T-cell (primary cell): ENCODE results near the gene WDR70. TPM values are rescaled to one million over a fixed set of nuclear protein-coding genes. Genes with fewer than 3 reads are reported as not detected.

ENCODE experiments used
- ATAC-seq, 4 experiments: fragments of 200-7000 bp in 3 of 4; fragments of 150-1000 bp in 1 of 4; cut with Tn5 transposase; replicated peaks in 1 of 4; 1 replicate in 3 of 4; 2 replicates in 1 of 4; pipeline ENCODE4 v1.10.0; 2021; ENCODE audit warnings: moderate library complexity in 3 of 4, mild to moderate bottlenecking in 2 of 4, moderate number of reproducible peaks in 1 of 4
- CTCF ChIA-PET, 2 donors: fragments of 300-600 bp; sonication (Branson Sonifier 250); formaldehyde crosslinking; loops; one replicate each; lab custom pipeline; 2022; ENCODE audit warnings: antibody characterized with exemption in 2 of 2; lab: Charles Lee
- POLR2A ChIA-PET, 2 donors: fragments of 300-600 bp; sonication (Branson Sonifier 250); formaldehyde crosslinking; loops; one replicate each; lab custom pipeline; 2022; ENCODE audit warnings: antibody characterized with exemption in 2 of 2; lab: Charles Lee
- DNase-seq, 35 experiments: peaks; one replicate each; pipeline versions ENCODE4 v3.0.0 to v3.0.0-alpha.2; 2013 to 2023
- H3K27ac ChIP-seq: one replicate; pipeline ENCODE4 v1.5.1; 2013; ENCODE audit warnings: low read length
- H3K27me3 ChIP-seq, 2 experiments: replicated peaks in 1 of 2; 1 replicate in 1 of 2; 2 replicates in 1 of 2; pipeline versions ENCODE4 v1.6.1 to v1.7.0; 2013; ENCODE audit warnings: low read length in 1 of 2, mixed read lengths in 1 of 2; ENCODE audit not compliant: control insufficient read depth in 2 of 2, insufficient read depth in 2 of 2; ENCODE audit errors: extremely low read depth in 1 of 2
- H3K36me3 ChIP-seq, 2 donors: 1 replicate in 1 of 2; 2 replicates in 1 of 2; pipeline versions ENCODE4 v1.6.1 to v1.7.0; 2013; ENCODE audit warnings: low read length in 1 of 2; ENCODE audit not compliant: control insufficient read depth in 2 of 2, insufficient read depth in 1 of 2; ENCODE audit errors: extremely low read depth in 1 of 2
- H3K4me1 ChIP-seq, 2 experiments: 1 replicate in 1 of 2; 2 replicates in 1 of 2; pipeline versions ENCODE4 v1.6.1 to v1.7.0; 2013; ENCODE audit warnings: low read length in 2 of 2, mixed read lengths in 1 of 2; ENCODE audit not compliant: insufficient read depth in 2 of 2, control insufficient read depth in 1 of 2; ENCODE audit errors: extremely low read depth in 1 of 2
- H3K4me3 ChIP-seq, 2 donors: 1 replicate in 1 of 2; 2 replicates in 1 of 2; pipeline versions ENCODE4 v1.5.1 to v1.7.0; 2013; ENCODE audit warnings: mild to moderate bottlenecking in 2 of 2, low read length in 1 of 2, moderate library complexity in 1 of 2; ENCODE audit not compliant: control insufficient read depth in 1 of 2; ENCODE audit errors: extremely low read depth in 1 of 2
- H3K9me3 ChIP-seq: 2 replicates; pipeline ENCODE4 v1.7.0; 2013
- H3K27ac Mint-ChIP-seq, 2 donors: one replicate each; pipeline ENCODE4 v1.8.0; 2020 to 2021; ENCODE audit warnings: mild to moderate bottlenecking in 2 of 2, mixed read lengths in 2 of 2
- H3K27me3 Mint-ChIP-seq, 2 donors: one replicate each; pipeline ENCODE4 v1.8.0; 2021 to 2022; ENCODE audit warnings: mixed read lengths in 2 of 2
- H3K36me3 Mint-ChIP-seq: one replicate; pipeline ENCODE4 v1.8.0; 2021; ENCODE audit warnings: mixed read lengths
- H3K4me1 Mint-ChIP-seq, 3 donors: one replicate each; pipeline ENCODE4 v1.8.0; 2020 to 2022; ENCODE audit warnings: mixed read lengths in 3 of 3, mild to moderate bottlenecking in 1 of 3
- H3K4me3 Mint-ChIP-seq, 3 donors: one replicate each; pipeline ENCODE4 v1.8.0; 2020 to 2022; ENCODE audit warnings: mild to moderate bottlenecking in 3 of 3, mixed read lengths in 3 of 3, moderate library complexity in 3 of 3
- H3K9me3 Mint-ChIP-seq, 3 donors: one replicate each; pipeline ENCODE4 v1.8.0; 2020 to 2022; ENCODE audit warnings: mixed read lengths in 3 of 3
- WGBS: methylation state at CpG from one replicate; pipeline ENCODE4 v1.1.5; 2013; ENCODE audit warnings: missing lambda C conversion rate; ENCODE audit not compliant: insufficient coverage; 5-methylcytosine and 5-hydroxymethylcytosine counted together
- total RNA-seq, 35 experiments: library from RNA in 6 of 35; stranded (reverse) in 6 of 35; fragments of 120-200 nt in 1 of 35; gene quantifications; one replicate each; pipeline versions ENCODE4 v1.2.1 to v1.2.4 and lab custom pipeline; 2013 to 2026

Gene WDR70
- total RNA-seq, 5 donors from 2014 or later (not counting 1 experiment from before 2014, with no cell fraction given), result 30.1 to 44.6 (median 37.5) TPM

DNA sequence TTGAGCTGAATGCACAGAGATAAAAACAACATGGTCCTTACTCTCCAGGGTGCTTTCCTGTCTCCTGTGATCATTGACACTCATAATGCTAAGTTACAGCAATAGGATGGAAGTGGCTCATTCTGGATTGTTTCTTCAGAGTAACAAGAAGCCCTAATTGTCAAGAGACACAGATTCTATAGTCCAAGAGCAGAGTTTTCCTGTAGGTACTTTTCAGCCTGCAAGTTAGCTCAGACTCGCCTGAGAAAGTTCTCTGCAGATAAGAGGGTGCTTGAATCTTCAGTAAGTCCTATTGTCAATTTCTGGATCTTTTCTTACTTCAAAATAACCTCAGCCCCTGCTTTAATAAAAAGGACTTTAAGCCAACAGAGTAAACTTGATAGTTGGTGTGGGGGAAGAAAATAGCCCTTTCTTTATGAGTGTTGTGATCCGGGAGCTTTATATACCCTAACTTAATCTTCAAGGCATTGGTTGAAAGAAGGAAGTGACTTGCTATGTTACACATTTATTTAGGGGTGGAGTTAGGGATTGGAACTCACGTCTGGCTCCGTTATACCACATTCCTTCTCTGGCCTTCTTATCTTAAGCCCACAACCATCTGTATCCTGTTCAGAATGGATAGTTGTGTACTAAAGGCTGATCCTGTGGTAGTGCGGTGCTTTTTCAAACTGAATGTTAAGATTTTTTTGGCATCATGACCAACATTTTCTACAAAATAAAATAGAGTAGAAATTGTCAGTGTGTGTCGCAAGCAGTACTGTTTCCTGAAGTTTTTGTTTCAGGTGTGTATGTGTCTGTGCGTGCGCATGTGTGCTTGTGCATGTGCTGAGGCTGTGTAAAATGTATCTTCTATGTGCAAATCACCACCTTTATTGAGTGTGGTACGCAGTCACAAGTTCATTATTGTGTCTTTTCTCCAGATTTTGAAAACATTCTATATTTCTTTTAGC, 173.9 kb downstream of the WDR70 start:
- no peaks in the 10 kb centered on the region for H3K9me3 ChIP-seq
- Mint-ChIP-seq H3K27ac (no peak overlapping the region), H3K4me1 (peaks cover 12 to 26% (median 24%) of the 10 kb centered on the region in 3 donors), H3K9me3 (peaks cover 0 to 4% (median 0%) of the 10 kb centered on the region in 3 donors), H3K36me3 (peaks cover 29% of the 10 kb centered on the region), H3K4me3 (no peak overlapping the region), H3K27me3 (no peaks in the 10 kb centered on the region)
- ATAC-seq (no peak), DNase-seq (no peak)
- ChIA-PET POLR2A (no interaction called here), CTCF (no interaction called here)
- H3K27ac ChIP-seq, result no peak overlapping the region
- WGBS, result 71% methylated on average over 1 of the region's 9 CpGs
- H3K27me3 ChIP-seq, result no peaks in the 10 kb centered on the region
- no peaks in the 10 kb centered on the region for H3K36me3 ChIP-seq
- H3K4me1 ChIP-seq, result no peaks in the 10 kb centered on the region
- no peak overlapping the region for H3K4me3 ChIP-seq

DNA sequence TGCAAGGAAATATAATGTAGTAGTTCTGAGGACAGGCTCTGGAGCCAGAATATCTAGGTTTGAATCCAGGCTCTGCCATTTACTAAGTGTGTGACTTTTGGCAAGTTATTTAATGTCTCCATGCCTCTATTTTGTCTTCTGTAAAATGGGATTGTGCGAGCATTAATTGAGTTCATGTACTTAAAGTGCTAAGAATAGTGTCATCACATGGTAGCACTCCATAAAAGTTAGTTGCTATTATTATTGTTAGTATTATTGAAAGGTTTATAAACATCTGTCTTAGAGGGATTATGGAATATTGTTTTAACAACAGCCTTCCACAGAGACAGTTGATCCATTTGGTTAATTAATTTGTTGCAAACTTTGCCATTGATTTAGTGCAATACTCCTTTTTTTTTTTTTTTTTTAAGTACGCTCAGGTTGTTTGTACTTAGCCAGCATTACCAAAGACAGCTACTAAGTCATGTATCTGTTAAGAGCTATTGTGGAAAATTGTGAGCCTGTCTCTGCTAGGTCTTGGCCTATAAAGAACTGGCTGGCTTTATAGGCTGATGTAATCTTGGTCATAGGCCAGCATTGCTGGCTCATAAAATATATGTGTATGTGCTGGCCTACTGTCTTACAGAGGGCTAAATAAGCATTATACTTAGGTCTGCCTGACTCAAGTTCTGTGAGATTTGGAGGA, 174.7 kb downstream of the WDR70 start:
- no peak overlapping the region for H3K27ac ChIP-seq

DNA sequence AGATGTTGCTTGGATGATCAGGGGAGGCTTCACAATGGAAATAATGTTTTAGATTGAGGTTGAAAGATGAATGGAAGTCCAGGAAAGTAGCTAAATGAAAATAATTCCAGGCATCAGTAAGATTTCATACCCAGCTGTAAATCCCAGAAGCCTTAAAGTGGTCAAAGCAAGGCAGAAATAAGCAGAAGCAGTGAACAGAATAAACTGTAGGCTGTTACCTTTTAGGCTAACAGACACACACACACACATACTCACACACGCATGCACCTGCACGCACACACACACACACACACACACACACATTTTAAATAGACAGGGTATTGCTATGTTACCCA, 175.3 kb downstream of the WDR70 start:
- H3K27ac Mint-ChIP-seq, result no peak overlapping the region
- 70% methylated on average over 2 of the region's 2 CpGs for WGBS
- Histone ChIP-seq H3K27me3 (no peaks in the 10 kb centered on the region), H3K4me1 (no peaks in the 10 kb centered on the region), H3K9me3 (no peaks in the 10 kb centered on the region), H3K27ac (no peak overlapping the region), H3K36me3 (no peaks in the 10 kb centered on the region), H3K4me3 (no peak overlapping the region)
- H3K36me3 Mint-ChIP-seq, result peaks cover 29% of the 10 kb centered on the region
- no peak overlapping the region for H3K4me3 Mint-ChIP-seq
- peaks cover 12 to 22% (median 19%) of the 10 kb centered on the region in 3 donors for H3K4me1 Mint-ChIP-seq
- H3K9me3 Mint-ChIP-seq, result peaks cover 0 to 4% (median 0%) of the 10 kb centered on the region in 3 donors
- ChIA-PET POLR2A (interaction anchor here in 1 of 2 donors (0.6 kb wide), 1 partner anchor 322 kb away, joined by 7 read pairs; no protein-coding TSS in a partner anchor), CTCF (interaction anchor here in 1 of 2 donors (0.7 kb wide), 1 partner anchor 206 kb away, joined by 3 read pairs; no protein-coding TSS in a partner anchor)
- no peak for ATAC-seq
- H3K27me3 Mint-ChIP-seq, result no peaks in the 10 kb centered on the region
- no peak for DNase-seq

More for the DNA sequence above, 174.7 kb downstream of the WDR70 start:
- Mint-ChIP-seq H3K27me3 (no peaks in the 10 kb centered on the region), H3K4me3 (no peak overlapping the region), H3K36me3 (peaks cover 28% of the 10 kb centered on the region), H3K27ac (no peak overlapping the region), H3K4me1 (peaks cover 12 to 24% (median 19%) of the 10 kb centered on the region in 3 donors), H3K9me3 (peaks cover 0 to 4% (median 0%) of the 10 kb centered on the region in 3 donors)
- 100% methylated on average over 1 of the region's 2 CpGs for WGBS
- H3K9me3 ChIP-seq, result no peaks in the 10 kb centered on the region
- POLR2A ChIA-PET, result interaction anchor here in 1 of 2 donors (0.6 kb wide), 1 partner anchor 321 kb away, joined by 7 read pairs; no protein-coding TSS in a partner anchor
- CTCF ChIA-PET, result interaction anchor here in 1 of 2 donors (0.7 kb wide), 1 partner anchor 206 kb away, joined by 3 read pairs; no protein-coding TSS in a partner anchor
- no peak for DNase-seq
- no peaks in the 10 kb centered on the region for H3K36me3 ChIP-seq
- no peak overlapping the region for H3K4me3 ChIP-seq
- H3K4me1 ChIP-seq, result no peaks in the 10 kb centered on the region
- H3K27me3 ChIP-seq, result no peaks in the 10 kb centered on the region
- ATAC-seq, result no peak

DNA sequence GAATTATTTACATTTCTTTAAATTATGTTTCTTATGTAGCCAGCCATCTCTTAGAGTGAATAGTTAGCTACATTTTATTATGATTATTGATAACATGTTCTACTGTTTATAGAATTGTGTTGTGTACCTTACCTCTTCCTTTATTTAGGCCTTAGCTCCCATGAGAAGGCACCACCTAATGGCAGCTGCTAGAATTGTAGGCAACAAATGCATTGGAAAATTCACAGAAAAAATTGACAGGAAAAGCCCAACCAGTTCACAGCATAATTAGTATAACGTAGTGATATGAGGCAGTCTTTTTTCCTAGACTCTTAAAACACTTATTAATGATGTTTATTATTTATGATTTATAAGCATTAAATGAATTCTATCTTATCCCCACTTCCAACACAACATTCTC, 175.8 kb downstream of the WDR70 start:
- Mint-ChIP-seq H3K27me3 (no peaks in the 10 kb centered on the region), H3K4me1 (peaks cover 12 to 20% (median 19%) of the 10 kb centered on the region in 3 donors), H3K9me3 (peaks cover 0 to 4% (median 0%) of the 10 kb centered on the region in 3 donors), H3K36me3 (peaks cover 30% of the 10 kb centered on the region), H3K27ac (no peak overlapping the region), H3K4me3 (no peak overlapping the region)
- no peak for DNase-seq
- H3K27me3 ChIP-seq, result no peaks in the 10 kb centered on the region
- ChIA-PET POLR2A (interaction anchor here in 1 of 2 donors (0.6 kb wide), 1 partner anchor 323 kb away, joined by 7 read pairs; no protein-coding TSS in a partner anchor), CTCF (no interaction called here)
- no peaks in the 10 kb centered on the region for H3K9me3 ChIP-seq
- H3K4me1 ChIP-seq, result no peaks in the 10 kb centered on the region
- WGBS, result no CpG with 5 or more reads among the region's 1 CpG
- H3K4me3 ChIP-seq, result no peak overlapping the region
- H3K27ac ChIP-seq, result no peak overlapping the region
- no peaks in the 10 kb centered on the region for H3K36me3 ChIP-seq
- ATAC-seq, result no peak

DNA sequence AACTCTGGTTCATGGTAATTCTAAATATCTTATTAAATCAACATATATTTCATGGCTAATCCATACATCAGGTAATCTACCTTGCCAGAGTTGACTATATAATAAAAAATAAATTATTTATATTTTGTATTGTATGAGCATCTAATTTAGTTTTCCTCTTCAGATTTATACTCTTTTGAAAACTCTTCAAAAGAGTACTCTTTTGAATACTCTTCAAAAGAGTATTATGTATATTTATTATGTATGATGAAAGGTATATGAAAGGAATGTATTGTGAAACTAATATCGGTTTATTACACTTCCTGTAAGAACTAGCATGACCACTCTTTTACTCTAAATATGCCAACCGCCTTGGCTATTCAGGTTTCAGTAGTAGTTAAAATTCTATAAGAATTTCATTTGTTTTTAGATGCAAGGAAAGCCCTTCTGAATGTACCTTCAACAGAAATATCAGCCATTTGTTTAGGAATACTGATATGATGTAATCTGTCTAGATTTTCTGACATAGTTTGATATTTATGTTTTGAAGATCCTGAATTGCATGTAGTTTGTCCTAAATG, 178.7 kb downstream of the WDR70 start:
- Mint-ChIP-seq H3K27ac (no peak overlapping the region), H3K4me3 (no peak overlapping the region), H3K4me1 (peaks cover 5 to 13% (median 7%) of the 10 kb centered on the region in 3 donors), H3K9me3 (peaks cover 0 to 4% (median 0%) of the 10 kb centered on the region in 3 donors), H3K27me3 (no peaks in the 10 kb centered on the region), H3K36me3 (peaks cover 20% of the 10 kb centered on the region)
- H3K4me1 ChIP-seq, result no peaks in the 10 kb centered on the region
- no peaks in the 10 kb centered on the region for H3K27me3 ChIP-seq
- no peak overlapping the region for H3K4me3 ChIP-seq
- no peak overlapping the region for H3K27ac ChIP-seq
- H3K36me3 ChIP-seq, result no peaks in the 10 kb centered on the region
- no peak for ATAC-seq
- H3K9me3 ChIP-seq, result no peaks in the 10 kb centered on the region
- WGBS, result no CpG with 5 or more reads among the region's 2 CpGs
- ChIA-PET CTCF (interaction anchor here in 1 of 2 donors (0.6 kb wide), 1 partner anchor 1160 kb away, joined by 6 read pairs; no protein-coding TSS in a partner anchor), POLR2A (interaction anchor here in 1 of 2 donors (0.7 kb wide), 1 partner anchor 209 kb away, joined by 3 read pairs; no protein-coding TSS in a partner anchor)
- no peak for DNase-seq
